ENCODE results near the gene SCN8A. TPM values are rescaled to one million over a fixed set of nuclear protein-coding genes. Genes with fewer than 3 reads are reported as not detected.

SCN8A gene
- under 1 TPM; 0.41 to 0.83 (median 0.77) TPM for total RNA-seq
- polyA plus RNA-seq, result 1 to 10 TPM in 1 of 3 donors, under 1 TPM in 2; under 0.01 to 2.1 (median 0.46) TPM

DNA sequence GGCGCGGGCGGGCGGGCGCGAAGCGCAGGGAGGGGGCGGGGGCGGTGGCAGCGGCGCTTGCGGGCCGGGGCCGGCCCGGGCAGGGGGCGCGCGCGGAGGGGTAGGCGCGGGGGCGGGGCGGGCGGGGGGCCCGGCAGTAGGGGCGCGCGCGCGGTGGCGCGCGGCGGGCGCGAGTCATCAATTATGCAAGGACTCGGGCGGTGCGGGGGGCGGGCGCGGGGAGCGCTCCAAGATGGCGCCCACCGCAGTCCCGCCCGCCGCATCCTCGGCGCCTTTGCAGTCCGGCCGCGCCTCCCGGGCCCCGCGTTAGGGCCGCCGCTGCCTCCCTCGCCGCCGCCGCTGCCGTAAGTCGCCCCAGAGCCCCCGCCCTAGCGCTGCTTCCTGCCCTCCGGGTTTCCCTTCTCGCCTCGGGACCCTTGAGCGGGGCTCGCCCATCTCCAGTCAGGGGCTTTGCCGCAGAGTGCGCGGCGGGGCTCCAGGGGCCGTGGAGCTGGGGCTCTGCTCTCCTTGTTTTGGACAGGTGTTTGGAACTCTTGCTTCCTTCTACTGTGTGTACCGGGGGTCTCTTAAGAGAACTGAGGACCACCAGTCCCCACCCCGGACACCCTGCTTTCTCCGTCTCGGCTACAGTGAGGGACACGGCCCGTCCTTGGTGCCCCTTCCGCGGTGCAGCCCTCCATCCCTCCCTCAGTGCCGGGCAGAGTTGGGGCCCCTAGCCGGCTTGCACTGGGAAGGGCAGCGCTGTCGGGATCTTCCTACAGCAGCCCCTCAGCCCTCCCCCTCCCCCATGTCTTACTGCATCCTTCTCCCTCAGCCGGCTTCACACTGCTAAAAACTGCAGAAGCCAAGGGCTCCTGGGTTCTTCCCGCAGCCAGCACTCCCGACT, at the start of gene SCN8A:
Gene SCN8A, plus strand, starts transcription at position 218 of the 886 bp plus-strand sequence. CDS start 71,585 bp downstream, outside the sequence.
- intact Hi-C loops (cut with DNase I), result no loop called here
- TF ChIP-seq POLR2A (IDR thresholded peaks at IDR 0.05) (no peak), POLR2AphosphoS5 (IDR thresholded peaks at IDR 0.05) (no peak), EP300 (IDR thresholded peaks at IDR 0.05) (no peak)
- TF ChIP-seq, protein P1, sequence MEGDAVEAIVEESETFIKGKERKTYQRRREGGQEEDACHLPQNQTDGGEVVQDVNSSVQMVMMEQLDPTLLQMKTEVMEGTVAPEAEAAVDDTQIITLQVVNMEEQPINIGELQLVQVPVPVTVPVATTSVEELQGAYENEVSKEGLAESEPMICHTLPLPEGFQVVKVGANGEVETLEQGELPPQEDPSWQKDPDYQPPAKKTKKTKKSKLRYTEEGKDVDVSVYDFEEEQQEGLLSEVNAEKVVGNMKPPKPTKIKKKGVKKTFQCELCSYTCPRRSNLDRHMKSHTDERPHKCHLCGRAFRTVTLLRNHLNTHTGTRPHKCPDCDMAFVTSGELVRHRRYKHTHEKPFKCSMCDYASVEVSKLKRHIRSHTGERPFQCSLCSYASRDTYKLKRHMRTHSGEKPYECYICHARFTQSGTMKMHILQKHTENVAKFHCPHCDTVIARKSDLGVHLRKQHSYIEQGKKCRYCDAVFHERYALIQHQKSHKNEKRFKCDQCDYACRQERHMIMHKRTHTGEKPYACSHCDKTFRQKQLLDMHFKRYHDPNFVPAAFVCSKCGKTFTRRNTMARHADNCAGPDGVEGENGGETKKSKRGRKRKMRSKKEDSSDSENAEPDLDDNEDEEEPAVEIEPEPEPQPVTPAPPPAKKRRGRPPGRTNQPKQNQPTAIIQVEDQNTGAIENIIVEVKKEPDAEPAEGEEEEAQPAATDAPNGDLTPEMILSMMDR (IDR thresholded peaks at IDR 0.05), result no peak
- Histone ChIP-seq H3K36me3 (no peaks in the 10 kb centered on the region), H3K27ac (no peak within 1 kb of the TSS), H3K4me3 (peak within 1 kb of the TSS; percentile 31 to 65 (median 52)), H3K4me1 (peaks cover 0 to 13% (median 12%) of the 10 kb centered on the region in 4 donors), H3K27me3 (peaks cover 6 to 55% (median 38%) of the 10 kb centered on the region in 3 donors), H3K9me3 (no peaks in the 10 kb centered on the region)
- WGBS, 2 donors, result 1% methylated on average over 91 of the region's 91 CpGs
- DNase-seq, result no peak

DNA sequence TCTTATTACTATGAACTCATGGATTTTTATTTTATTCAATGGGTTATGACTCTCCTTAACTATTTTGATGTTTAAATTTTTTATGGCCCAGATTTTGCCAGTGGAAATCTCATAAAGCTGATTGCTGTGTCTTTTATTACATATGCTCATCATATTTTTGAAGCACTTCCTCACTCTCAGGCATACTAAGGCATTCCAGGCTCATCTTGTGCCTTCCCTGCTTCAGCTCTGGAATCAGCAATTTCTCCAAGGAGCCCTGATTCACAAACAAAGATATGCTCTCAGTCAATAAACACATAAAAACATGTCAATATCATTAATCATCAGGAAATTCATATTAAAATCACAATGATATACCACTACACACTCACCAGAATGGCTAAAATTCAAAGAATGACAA, 44.9 kb upstream of the SCN8A start:
- Histone ChIP-seq H3K9me3 (no peaks in the 10 kb centered on the region), H3K4me3 (no peak overlapping the region), H3K36me3 (no peaks in the 10 kb centered on the region), H3K4me1 (no peaks in the 10 kb centered on the region), H3K27me3 (peaks cover 0 to 2% (median 0%) of the 10 kb centered on the region in 3 donors), H3K27ac (no peak overlapping the region)
- intact Hi-C loops (cut with DNase I), result no loop called here
- DNase-seq, result no peak
- no peak for TF ChIP-seq POLR2A (IDR thresholded peaks at IDR 0.05)
- TF ChIP-seq, protein P1 (IDR thresholded peaks at IDR 0.05), result no peak
- no peak for TF ChIP-seq EP300 (IDR thresholded peaks at IDR 0.05)
- TF ChIP-seq POLR2AphosphoS5 (IDR thresholded peaks at IDR 0.05), result no peak

GRCh38 chr12:51547606-51548005, 43.4 kb upstream of the SCN8A start:
- TF ChIP-seq POLR2A (IDR thresholded peaks at IDR 0.05) (no peak), POLR2AphosphoS5 (IDR thresholded peaks at IDR 0.05) (no peak), EP300 (IDR thresholded peaks at IDR 0.05) (no peak)
- TF ChIP-seq, protein P1 (IDR thresholded peaks at IDR 0.05), result no peak
- Histone ChIP-seq H3K27ac (no peak overlapping the region), H3K27me3 (peaks cover 0 to 2% (median 0%) of the 10 kb centered on the region in 3 donors), H3K4me3 (no peak overlapping the region), H3K9me3 (no peaks in the 10 kb centered on the region), H3K4me1 (no peaks in the 10 kb centered on the region), H3K36me3 (no peaks in the 10 kb centered on the region)
- intact Hi-C loops (cut with DNase I), result no loop called here
- WGBS, 2 donors, result 84 to 91% methylated on average over 6 of the region's 6 CpGs
- DNase-seq, result no peak

DNA sequence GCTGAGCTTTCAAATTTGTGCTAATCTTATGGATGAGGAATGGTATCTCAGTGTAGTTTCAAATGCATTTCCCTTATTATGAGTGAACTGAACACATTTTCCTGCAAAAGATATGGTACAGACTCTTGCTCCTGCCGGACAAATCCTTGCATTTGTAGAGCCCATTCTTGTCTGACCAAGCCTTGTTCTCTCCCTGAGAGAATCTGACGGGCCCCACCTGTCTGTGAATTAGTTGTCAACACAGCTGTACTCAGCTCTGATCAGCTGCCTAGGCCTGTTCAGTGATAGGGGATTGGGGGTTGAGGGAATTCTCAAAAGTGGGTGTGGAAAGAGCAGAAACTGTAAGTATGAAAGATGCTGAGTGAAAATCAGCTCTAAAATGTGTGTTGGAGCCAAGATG, 42.8 kb upstream of the SCN8A start:
- Histone ChIP-seq H3K9me3 (no peaks in the 10 kb centered on the region), H3K27ac (no peak overlapping the region), H3K27me3 (peaks cover 0 to 2% (median 0%) of the 10 kb centered on the region in 3 donors), H3K4me1 (no peaks in the 10 kb centered on the region), H3K4me3 (no peak overlapping the region), H3K36me3 (no peaks in the 10 kb centered on the region)
- WGBS, 2 donors, result 27 to 58% methylated on average over 2 of the region's 2 CpGs
- intact Hi-C loops (cut with DNase I), result no loop called here
- DNase-seq, result no peak
- TF ChIP-seq, protein P1 (IDR thresholded peaks at IDR 0.05), result no peak
